Activated CD4-positive, alpha-beta T cell treated with anti-CD3 and anti-CD28 coated beads, Interleukin-2, amount 10 ng/mL, durations not matched to agents 24 days and 14 days (primary cell): ENCODE results near the gene PPP1R1C. TPM values are rescaled to one million over a fixed set of nuclear protein-coding genes. Genes with fewer than 3 reads are reported as not detected.

Source experiments
- DNase-seq: peaks from one replicate; pipeline ENCODE4 v3.0.0; 2022
- H3K27ac Mint-ChIP-seq: one replicate; pipeline ENCODE4 v1.8.0; 2022; ENCODE audit warnings: mild to moderate bottlenecking, mixed read lengths
- H3K27me3 Mint-ChIP-seq: one replicate; pipeline ENCODE4 v1.8.0; 2022; ENCODE audit warnings: mixed read lengths
- H3K36me3 Mint-ChIP-seq: one replicate; pipeline ENCODE4 v1.8.0; 2022; ENCODE audit warnings: low read depth, mild to moderate bottlenecking, mixed read lengths
- H3K4me1 Mint-ChIP-seq: one replicate; pipeline ENCODE4 v1.8.0; 2021; ENCODE audit warnings: mixed read lengths
- H3K4me3 Mint-ChIP-seq: one replicate; pipeline ENCODE4 v1.8.0; 2022; ENCODE audit warnings: mild to moderate bottlenecking, moderate library complexity, mixed read lengths
- H3K9me3 Mint-ChIP-seq: one replicate; pipeline ENCODE4 v1.8.0; 2021; ENCODE audit warnings: mixed read lengths
- intact Hi-C: fragments of 100-400 bp; cut with micrococcal nuclease; formaldehyde crosslinking; loops from one replicate; pipeline ENCODE4 v1.15.1; 2023
- total RNA-seq: library from RNA; stranded (reverse); gene quantifications from 2 replicates; pipeline ENCODE4 v1.2.3, GENCODE V29; 2022

Gene PPP1R1C
- total RNA-seq, 1 donor from 2014 or later: not detected

GRCh38 chr2:182069908-182070307 is 84.3 kb downstream of the PPP1R1C start:
- Mint-ChIP-seq H3K27ac (no peak overlapping the region), H3K9me3 (no peaks in the 10 kb centered on the region), H3K4me3 (no peak overlapping the region), H3K27me3 (peaks cover 6% of the 10 kb centered on the region), H3K36me3 (no peaks in the 10 kb centered on the region), H3K4me1 (no peaks in the 10 kb centered on the region)
- intact Hi-C loops: no loop called here
- DNase-seq: no peak

GRCh38 chr2:182070736-182071135 is 85.1 kb downstream of the PPP1R1C start:
- peaks cover 6% of the 10 kb centered on the region for H3K27me3 Mint-ChIP-seq
- no peaks in the 10 kb centered on the region for H3K4me1 Mint-ChIP-seq
- H3K4me3 Mint-ChIP-seq: no peak overlapping the region
- no peak for DNase-seq
- no peaks in the 10 kb centered on the region for H3K36me3 Mint-ChIP-seq
- H3K27ac Mint-ChIP-seq: no peak overlapping the region
- intact Hi-C loops: no loop called here
- H3K9me3 Mint-ChIP-seq: no peaks in the 10 kb centered on the region

GRCh38 chr2:182072861-182073260 is 87.2 kb downstream of the PPP1R1C start:
- Mint-ChIP-seq H3K27me3 (peaks cover 6% of the 10 kb centered on the region), H3K9me3 (no peaks in the 10 kb centered on the region), H3K4me1 (no peaks in the 10 kb centered on the region), H3K27ac (no peak overlapping the region), H3K36me3 (no peaks in the 10 kb centered on the region), H3K4me3 (no peak overlapping the region)
- DNase-seq: no peak
- intact Hi-C loops: no loop called here

GRCh38 chr2:182073613-182074012 is 88.0 kb downstream of the PPP1R1C start:
- no peak for DNase-seq
- intact Hi-C loops: no loop called here
- Mint-ChIP-seq H3K9me3 (no peaks in the 10 kb centered on the region), H3K27me3 (peaks cover 3% of the 10 kb centered on the region), H3K36me3 (no peaks in the 10 kb centered on the region), H3K4me3 (no peak overlapping the region), H3K4me1 (no peaks in the 10 kb centered on the region), H3K27ac (no peak overlapping the region)

GRCh38 chr2:182077023-182077422 is 91.4 kb downstream of the PPP1R1C start:
- no peak overlapping the region for H3K27ac Mint-ChIP-seq
- peaks cover 3% of the 10 kb centered on the region for H3K27me3 Mint-ChIP-seq
- H3K9me3 Mint-ChIP-seq: no peaks in the 10 kb centered on the region
- no peak overlapping the region for H3K4me3 Mint-ChIP-seq
- intact Hi-C loops: loop anchor here (1.0 to 5.0 kb wide), 2 partner anchors 334 to 1000 kb away; no protein-coding TSS in a partner anchor
- no peak for DNase-seq
- H3K4me1 Mint-ChIP-seq: no peaks in the 10 kb centered on the region
- H3K36me3 Mint-ChIP-seq: no peaks in the 10 kb centered on the region

- peak; percentile 67 for DNase-seq
- peaks cover 3% of the 10 kb centered on the region for H3K27me3 Mint-ChIP-seq
- H3K36me3 Mint-ChIP-seq: no peaks in the 10 kb centered on the region
These were observed 91.9 kb downstream of the PPP1R1C start for GRCh38 chr2:182077448-182078142.

GRCh38 chr2:182078988-182079602 is 93.4 kb downstream of the PPP1R1C start:
- H3K27ac Mint-ChIP-seq: no peak overlapping the region
- no peaks in the 10 kb centered on the region for H3K9me3 Mint-ChIP-seq
- no peak overlapping the region for H3K4me3 Mint-ChIP-seq
- no peaks in the 10 kb centered on the region for H3K4me1 Mint-ChIP-seq
- DNase-seq: no peak
- peaks cover 4% of the 10 kb centered on the region for H3K27me3 Mint-ChIP-seq
- intact Hi-C loops: loop anchor here (5.0 kb wide), 1 partner anchor 1002 kb away; no protein-coding TSS in a partner anchor
- no peaks in the 10 kb centered on the region for H3K36me3 Mint-ChIP-seq

More at GRCh38 chr2:182077448-182078142, 91.9 kb downstream of the PPP1R1C start:
- H3K27ac Mint-ChIP-seq: no peak overlapping the region
- intact Hi-C loops: loop anchor here (1.0 to 5.0 kb wide), 2 partner anchors 334 to 1000 kb away; no protein-coding TSS in a partner anchor
- H3K4me3 Mint-ChIP-seq: no peak overlapping the region
- no peaks in the 10 kb centered on the region for H3K4me1 Mint-ChIP-seq
- H3K9me3 Mint-ChIP-seq: no peaks in the 10 kb centered on the region

GRCh38 chr2:182080493-182080892 is 94.8 kb downstream of the PPP1R1C start:
- intact Hi-C loops: no loop called here
- H3K9me3 Mint-ChIP-seq: no peaks in the 10 kb centered on the region
- peaks cover 3% of the 10 kb centered on the region for H3K27me3 Mint-ChIP-seq
- no peaks in the 10 kb centered on the region for H3K4me1 Mint-ChIP-seq
- no peak overlapping the region for H3K27ac Mint-ChIP-seq
- no peak overlapping the region for H3K4me3 Mint-ChIP-seq
- no peak for DNase-seq
- H3K36me3 Mint-ChIP-seq: no peaks in the 10 kb centered on the region

GRCh38 chr2:182081602-182082260 is 96.1 kb downstream of the PPP1R1C start:
- no peak overlapping the region for H3K27ac Mint-ChIP-seq
- intact Hi-C loops: no loop called here
- no peaks in the 10 kb centered on the region for H3K36me3 Mint-ChIP-seq

GRCh38 chr2:182088681-182089320 is 103.1 kb downstream of the PPP1R1C start:
- no peak for DNase-seq
- intact Hi-C loops: no loop called here
- Mint-ChIP-seq H3K4me3 (no peak overlapping the region), H3K9me3 (no peaks in the 10 kb centered on the region), H3K36me3 (no peaks in the 10 kb centered on the region), H3K27ac (no peak overlapping the region), H3K27me3 (peaks cover 2% of the 10 kb centered on the region), H3K4me1 (no peaks in the 10 kb centered on the region)

More at GRCh38 chr2:182081602-182082260, 96.1 kb downstream of the PPP1R1C start:
- Mint-ChIP-seq H3K4me1 (no peaks in the 10 kb centered on the region), H3K27me3 (peaks cover 3% of the 10 kb centered on the region), H3K4me3 (no peak overlapping the region), H3K9me3 (no peaks in the 10 kb centered on the region)
- DNase-seq: no peak

- Mint-ChIP-seq H3K27ac (no peak overlapping the region), H3K27me3 (peaks cover 2% of the 10 kb centered on the region), H3K4me3 (no peak overlapping the region), H3K4me1 (no peaks in the 10 kb centered on the region), H3K9me3 (no peaks in the 10 kb centered on the region), H3K36me3 (no peaks in the 10 kb centered on the region)
- DNase-seq: no peak
- intact Hi-C loops: no loop called here
These were observed 104.8 kb downstream of the PPP1R1C start for GRCh38 chr2:182090486-182090885.

GRCh38 chr2:182097571-182098164 is 112.0 kb downstream of the PPP1R1C start:
- no peak overlapping the region for H3K4me3 Mint-ChIP-seq
- no peak for DNase-seq
- H3K36me3 Mint-ChIP-seq: no peaks in the 10 kb centered on the region
- H3K27ac Mint-ChIP-seq: no peak overlapping the region
- intact Hi-C loops: no loop called here
- H3K9me3 Mint-ChIP-seq: no peaks in the 10 kb centered on the region
- H3K27me3 Mint-ChIP-seq: peaks cover 3% of the 10 kb centered on the region
- no peaks in the 10 kb centered on the region for H3K4me1 Mint-ChIP-seq

- intact Hi-C loops: no loop called here
- no peaks in the 10 kb centered on the region for H3K36me3 Mint-ChIP-seq
- no peaks in the 10 kb centered on the region for H3K4me1 Mint-ChIP-seq
- peaks cover 3% of the 10 kb centered on the region for H3K27me3 Mint-ChIP-seq
- H3K27ac Mint-ChIP-seq: no peak overlapping the region
- H3K4me3 Mint-ChIP-seq: no peak overlapping the region
- DNase-seq: no peak
- no peaks in the 10 kb centered on the region for H3K9me3 Mint-ChIP-seq
These were observed 113.0 kb downstream of the PPP1R1C start for GRCh38 chr2:182098648-182099047.
